Endothelial cell of umbilical vein (primary cell): Measurements from ENCODE around the gene IFT52. TPM values are rescaled to one million over a fixed set of nuclear protein-coding genes. Genes with fewer than 3 reads are reported as not detected.

ENCODE experiments used
- BruUV-seq: library from RNA; stranded (reverse); fragments of 400-500 nt; replicated peaks from 2 replicates; lab custom pipeline; 2021; lab: Mats Ljungman, UMichigan
- CTCF ChIA-PET: fragments of 300-600, 350-600 bp; sonication (Branson Sonifier 250); formaldehyde crosslinking; loops from one replicate; lab custom pipeline; 2021; ENCODE audit warnings: antibody characterized with exemption, inconsistent platforms; lab: Charles Lee
- POLR2A ChIA-PET: fragments of 300-600, 350-600 bp; sonication (Branson Sonifier 250); formaldehyde crosslinking; loops from one replicate; lab custom pipeline; 2021; ENCODE audit warnings: antibody characterized with exemption, inconsistent platforms; lab: Charles Lee
- DNase-seq: peaks from one replicate; pipeline ENCODE4 v3.0.0-alpha.2; 2011; ENCODE audit warnings: low read depth, low spot score
- FAIRE-seq: peaks from 2 replicates; lab custom pipeline; 2011; peaks lifted over from hg19 to GRCh38; lab: Jason Lieb, UNC
- H2AFZ ChIP-seq: 2 replicates; pipeline ENCODE4 v1.6.0; 2012; ENCODE audit warnings: low read depth, low read length, control low read depth, inconsistent platforms
- H3K27ac ChIP-seq: 2 replicates; pipeline ENCODE4 v1.5.1; 2011; ENCODE audit warnings: low read depth, mild to moderate bottlenecking, control low read depth, low read length, moderate library complexity; ENCODE audit not compliant: insufficient read depth
- H3K27me3 ChIP-seq, 2 experiments: 2 replicates each; pipeline versions ENCODE4 v1.6.0 to v1.6.1; 2011; ENCODE audit warnings: low read length in 2 of 2, mixed read lengths in 1 of 2; ENCODE audit not compliant: control insufficient read depth in 2 of 2, insufficient read depth in 2 of 2
- H3K36me3 ChIP-seq, 2 experiments: 2 replicates in 1 of 2; 3 replicates in 1 of 2; pipeline ENCODE4 v1.5.1; 2011; ENCODE audit warnings: low read length in 2 of 2, mild to moderate bottlenecking in 1 of 2, moderate library complexity in 1 of 2; ENCODE audit not compliant: control insufficient read depth in 2 of 2, insufficient read depth in 2 of 2; ENCODE audit errors: extremely low read depth in 1 of 2
- H3K4me1 ChIP-seq: 3 replicates; pipeline ENCODE4 v1.5.1; 2011; ENCODE audit warnings: mild to moderate bottlenecking, low read length; ENCODE audit not compliant: control insufficient read depth, insufficient read depth; ENCODE audit errors: extremely low read depth
- H3K4me2 ChIP-seq: 2 replicates; pipeline ENCODE4 v1.6.1; 2011; ENCODE audit warnings: low read length, control low read depth, mixed read lengths; ENCODE audit not compliant: insufficient read depth
- H3K4me3 ChIP-seq, 3 experiments: fragments of 200-600 bp in 1 of 3; sonication (generic), shearing (Covaris generic) in 1 of 3; replicated peaks in 1 of 3; 2 replicates each; pipeline ENCODE4 v1.5.1; 2011 to 2016; ENCODE audit warnings: control low read depth in 3 of 3, low read length in 3 of 3, mild to moderate bottlenecking in 2 of 3, inconsistent platforms in 1 of 3, low read depth in 1 of 3, moderate library complexity in 1 of 3; ENCODE audit not compliant: insufficient read depth in 1 of 3
- H3K79me2 ChIP-seq: 2 replicates; pipeline ENCODE4 v1.6.0; 2012; ENCODE audit warnings: low read length, inconsistent platforms; ENCODE audit not compliant: control insufficient read depth, insufficient read depth
- H3K9ac ChIP-seq: replicated peaks from 2 replicates; pipeline ENCODE3; 2011; ENCODE audit warnings: low read length, control low read depth; ENCODE audit not compliant: insufficient read depth; ENCODE audit errors: extremely low read depth
- H3K9me1 ChIP-seq: replicated peaks from 3 replicates; pipeline ENCODE4 v1.6.0; 2011; ENCODE audit warnings: mild to moderate bottlenecking, low read length; ENCODE audit not compliant: control insufficient read depth, insufficient read depth; ENCODE audit errors: extremely low read depth
- H3K9me3 ChIP-seq: replicated peaks from 2 replicates; pipeline ENCODE4 v1.5.1; 2012; ENCODE audit warnings: low read length, inconsistent platforms; ENCODE audit not compliant: control insufficient read depth, insufficient read depth
- H4K20me1 ChIP-seq: replicated peaks from 2 replicates; pipeline ENCODE3; 2011; ENCODE audit warnings: mild to moderate bottlenecking, low read length; ENCODE audit not compliant: control insufficient read depth, insufficient read depth; ENCODE audit errors: extremely low read depth
- CTCF ChIP-seq, 2 donors: IDR thresholded peaks; 1 replicate in 1 of 2; 2 replicates in 1 of 2; pipeline ENCODE4 v1.5.1; 2011; ENCODE audit warnings: low read length in 2 of 2, mild to moderate bottlenecking in 2 of 2, moderate library complexity in 2 of 2, control low read depth in 1 of 2, inconsistent platforms in 1 of 2, low read depth in 1 of 2; ENCODE audit not compliant: insufficient read depth in 1 of 2; ENCODE audit errors: extremely low read depth in 1 of 2
- EZH2 ChIP-seq: IDR thresholded peaks from 2 replicates; pipeline ENCODE4 v1.6.1; 2012; ENCODE audit warnings: borderline replicate concordance, low read depth, mild to moderate bottlenecking, moderate library complexity, low read length, inconsistent platforms; ENCODE audit not compliant: severe bottlenecking
- FOS ChIP-seq: IDR thresholded peaks from 2 replicates; pipeline ENCODE4 v1.6.1; 2011; ENCODE audit warnings: mild to moderate bottlenecking, low read length, moderate library complexity, borderline replicate concordance; ENCODE audit not compliant: insufficient read depth
- GATA2 ChIP-seq: IDR thresholded peaks from 2 replicates; pipeline ENCODE4 v1.7.0; 2011; ENCODE audit warnings: low read depth, mild to moderate bottlenecking, moderate library complexity, mixed read lengths, low read length; ENCODE audit not compliant: insufficient read length, insufficient read depth
- JUN ChIP-seq: IDR thresholded peaks from 2 replicates; pipeline ENCODE4 v1.6.1; 2011; ENCODE audit warnings: borderline replicate concordance, low read depth; ENCODE audit not compliant: insufficient read length, insufficient read depth
- MAX ChIP-seq: IDR thresholded peaks from 2 replicates; pipeline ENCODE4 v1.6.1; 2011; ENCODE audit not compliant: insufficient read depth, insufficient read length
- MYC ChIP-seq: IDR thresholded peaks from one replicate; pipeline ENCODE4 v1.6.1; 2011; ENCODE audit warnings: mild to moderate bottlenecking, low read depth, low read length
- POLR2A ChIP-seq: IDR thresholded peaks from 2 replicates; pipeline ENCODE4 v1.6.1; 2012; ENCODE audit warnings: low read depth, mild to moderate bottlenecking, control low read depth, low read length
- dilution Hi-C: fragments of 300-500 bp; cut with MboI; formaldehyde crosslinking; loops from one replicate; pipeline ENCODE4 v1.15.0; 2019; ENCODE audit warnings: low sequenced_read_pairs; ENCODE audit not compliant: extremely low pct_ligation_motif_present
- intact Hi-C: fragments of 100-400 bp; cut with micrococcal nuclease; formaldehyde crosslinking; loops from one replicate; pipeline ENCODE4 v1.10.0; 2022
- polyA plus RNA-seq, 4 experiments: library from polyadenylated mRNA; depleted of rRNA in 3 of 4; stranded (reverse) in 3 of 4; unstranded in 1 of 4; fragments of >200 nt; gene quantifications; 2 replicates each; pipeline versions ENCODE4 v1.2.1 to v1.2.3, GENCODE V29; 2011 to 2012; ENCODE audit warnings: missing spikeins in 1 of 4
- total RNA-seq: library from RNA; stranded (reverse); gene quantifications from 2 replicates; pipeline ENCODE4 v1.2.3, GENCODE V29; 2021

IFT52 gene
- total and polyA plus RNA-seq, 2 donors (not counting 3 experiments of a cell fraction or from before 2014, with no cell fraction given): 30.0 to 33.4 TPM

GRCh38 chr20:43571310-43571709 is 19.4 kb upstream of the IFT52 start:
- no peak for FAIRE-seq

More at GRCh38 chr20:43571310-43571709, 19.4 kb upstream of the IFT52 start:
- ChIA-PET POLR2A (no interaction called here), CTCF (no interaction called here)
- TF ChIP-seq EZH2 (no peak), MAX (no peak), FOS (no peak), MYC (no peak), JUN (no peak), POLR2A (no peak), CTCF (IDR thresholded peaks at IDR 0.05; ENCODE audit: extremely low read depth in 1 of 2, insufficient read depth in 1 of 2, low read depth in 1 of 2, low read length in 2 of 2) (no peak), GATA2 (no peak)
- Histone ChIP-seq H3K4me1 (no peaks in the 10 kb centered on the region), H3K9ac (no peak overlapping the region), H3K36me3 (no peaks in the 10 kb centered on the region), H3K9me3 (no peaks in the 10 kb centered on the region), H4K20me1 (no peaks in the 10 kb centered on the region), H3K27me3 (no peaks in the 10 kb centered on the region), H3K79me2 (no peaks in the 10 kb centered on the region), H2AFZ (no peak overlapping the region), H3K9me1 (no peaks in the 10 kb centered on the region), H3K27ac (no peak overlapping the region), H3K4me3 (no peak overlapping the region), H3K4me2 (no peak overlapping the region)
- dilution Hi-C loops (no loop called here), intact Hi-C loops (no loop called here)
- no TSS peak for BruUV-seq
- DNase-seq: no peak
